ENCODE measurements around the gene PTRH1. TPM values are rescaled to one million over a fixed set of nuclear protein-coding genes. Genes with fewer than 3 reads are reported as not detected.

The PTRH1 gene
- total RNA-seq, 1 experiment from 2014 or later: 22.4 TPM

- H3K9me2 ChIP-seq (ENCODE audit: insufficient read depth): no peaks in the 10 kb centered on the region
- no peak for DNase-seq
- no peak overlapping the region for H3K4me2 ChIP-seq
- ChIA-PET CTCF (no interaction called here), POLR2A (ENCODE audit: unreplicated experiment) (interaction anchor here (0.5 kb wide), 1 partner anchor 150 kb away, joined by 6 read pairs; no protein-coding TSS in a partner anchor)
- no TSS peak for BruUV-seq (replicated peaks)
- no peak for TF ChIP-seq EZH2 (IDR thresholded peaks at IDR 0.05; ENCODE audit: low read depth)
- TF ChIP-seq, protein P1, sequence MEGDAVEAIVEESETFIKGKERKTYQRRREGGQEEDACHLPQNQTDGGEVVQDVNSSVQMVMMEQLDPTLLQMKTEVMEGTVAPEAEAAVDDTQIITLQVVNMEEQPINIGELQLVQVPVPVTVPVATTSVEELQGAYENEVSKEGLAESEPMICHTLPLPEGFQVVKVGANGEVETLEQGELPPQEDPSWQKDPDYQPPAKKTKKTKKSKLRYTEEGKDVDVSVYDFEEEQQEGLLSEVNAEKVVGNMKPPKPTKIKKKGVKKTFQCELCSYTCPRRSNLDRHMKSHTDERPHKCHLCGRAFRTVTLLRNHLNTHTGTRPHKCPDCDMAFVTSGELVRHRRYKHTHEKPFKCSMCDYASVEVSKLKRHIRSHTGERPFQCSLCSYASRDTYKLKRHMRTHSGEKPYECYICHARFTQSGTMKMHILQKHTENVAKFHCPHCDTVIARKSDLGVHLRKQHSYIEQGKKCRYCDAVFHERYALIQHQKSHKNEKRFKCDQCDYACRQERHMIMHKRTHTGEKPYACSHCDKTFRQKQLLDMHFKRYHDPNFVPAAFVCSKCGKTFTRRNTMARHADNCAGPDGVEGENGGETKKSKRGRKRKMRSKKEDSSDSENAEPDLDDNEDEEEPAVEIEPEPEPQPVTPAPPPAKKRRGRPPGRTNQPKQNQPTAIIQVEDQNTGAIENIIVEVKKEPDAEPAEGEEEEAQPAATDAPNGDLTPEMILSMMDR (conservative IDR thresholded peaks at IDR 0.05): no peak
- H4K20me1 ChIP-seq (ENCODE audit: insufficient read depth): no peaks in the 10 kb centered on the region
- H3K79me2 ChIP-seq (ENCODE audit: low read depth): no peaks in the 10 kb centered on the region
- H3K9me3 ChIP-seq (ENCODE audit: insufficient read depth, low read depth): no peaks in the 10 kb centered on the region
- H3K36me3 ChIP-seq (ENCODE audit: low read depth): no peaks in the 10 kb centered on the region
- no peaks in the 10 kb centered on the region for H3K4me1 ChIP-seq (replicated peaks; ENCODE audit: insufficient read depth)
- no peak overlapping the region for H3K27ac ChIP-seq
- peaks cover 13% of the 10 kb centered on the region; the same call in 1 of the 2 replicates for H3F3A ChIP-seq (ENCODE audit: insufficient read depth, low read depth)
- no peak overlapping the region for H3K4me3 ChIP-seq
- H2AFZ ChIP-seq: no peak overlapping the region
- no peaks in the 10 kb centered on the region for H3K27me3 ChIP-seq (ENCODE audit: insufficient read depth, low read depth)
- intact Hi-C loops (cut with micrococcal nuclease; ENCODE audit: unreplicated experiment): loop anchor here (10.0 kb wide), 1 partner anchor 504 kb away; no protein-coding TSS in a partner anchor
These were observed 13.3 kb upstream of the PTRH1 start for GRCh38 chr9:127728808-127729207.

GRCh38 chr9:127726871-127727270 lies 11.4 kb upstream of the PTRH1 start:
- Histone ChIP-seq H3F3A (ENCODE audit: insufficient read depth, low read depth) (peaks cover 15% of the 10 kb centered on the region), H3K27ac (no peak overlapping the region), H3K4me3 (no peak overlapping the region), H3K9me3 (ENCODE audit: insufficient read depth, low read depth) (no peaks in the 10 kb centered on the region), H3K4me2 (no peak overlapping the region), H3K79me2 (ENCODE audit: low read depth) (no peaks in the 10 kb centered on the region), H4K20me1 (ENCODE audit: insufficient read depth) (no peaks in the 10 kb centered on the region), H2AFZ (no peak overlapping the region), H3K9me2 (ENCODE audit: insufficient read depth) (no peaks in the 10 kb centered on the region), H3K27me3 (ENCODE audit: insufficient read depth, low read depth) (no peaks in the 10 kb centered on the region), H3K4me1 (replicated peaks; ENCODE audit: insufficient read depth) (peaks cover 6% of the 10 kb centered on the region), H3K36me3 (ENCODE audit: low read depth) (no peaks in the 10 kb centered on the region)
- no peak for DNase-seq
- intact Hi-C loops (cut with micrococcal nuclease; ENCODE audit: unreplicated experiment): loop anchor here (10.0 kb wide), 1 partner anchor 502 kb away; no protein-coding TSS in a partner anchor
- ChIA-PET POLR2A (ENCODE audit: unreplicated experiment) (no interaction called here), CTCF (interaction anchor here (0.6 kb wide), 1 partner anchor 542 kb away, joined by 6 read pairs; no protein-coding TSS in a partner anchor)
- no peak for TF ChIP-seq EZH2 (IDR thresholded peaks at IDR 0.05; ENCODE audit: low read depth)
- TF ChIP-seq, protein P1 (conservative IDR thresholded peaks at IDR 0.05): no peak
- no TSS peak for BruUV-seq (replicated peaks)

DNA sequence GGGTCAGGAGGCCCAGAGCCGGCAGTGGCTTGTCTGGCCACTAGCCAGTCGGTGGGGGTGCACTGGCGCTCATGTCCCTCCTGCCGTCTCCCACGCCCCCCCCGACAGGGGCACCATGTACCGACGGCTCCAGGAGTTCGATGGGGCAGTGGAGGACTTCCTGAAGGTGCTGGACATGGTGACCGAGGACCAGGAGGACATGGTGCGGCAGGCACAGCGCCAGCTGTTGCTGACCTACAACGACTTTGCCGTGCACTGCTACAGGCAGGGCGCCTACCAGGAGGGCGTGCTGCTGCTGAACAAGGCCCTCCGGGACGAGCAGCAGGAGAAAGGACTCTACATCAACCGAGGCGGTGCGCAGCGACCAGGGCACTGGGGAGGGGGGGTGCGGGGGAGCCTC lies 8.5 kb upstream of the PTRH1 start:
- intact Hi-C loops (cut with micrococcal nuclease; ENCODE audit: unreplicated experiment): loop anchor here (5.0 to 10.0 kb wide), 2 partner anchors 112 to 499 kb away; partner anchors contain the start of gene STXBP1
- Histone ChIP-seq H3K27me3 (ENCODE audit: insufficient read depth, low read depth) (no peaks in the 10 kb centered on the region), H3K4me1 (replicated peaks; ENCODE audit: insufficient read depth) (peaks cover 16% of the 10 kb centered on the region), H3K27ac (no peak overlapping the region), H2AFZ (no peak overlapping the region), H3K36me3 (ENCODE audit: low read depth) (no peaks in the 10 kb centered on the region), H4K20me1 (ENCODE audit: insufficient read depth) (no peaks in the 10 kb centered on the region), H3K9me2 (ENCODE audit: insufficient read depth) (no peaks in the 10 kb centered on the region), H3K9me3 (ENCODE audit: insufficient read depth, low read depth) (no peaks in the 10 kb centered on the region), H3K79me2 (ENCODE audit: low read depth) (no peaks in the 10 kb centered on the region), H3K4me3 (no peak overlapping the region), H3F3A (ENCODE audit: insufficient read depth, low read depth) (peaks cover 27% of the 10 kb centered on the region), H3K4me2 (no peak overlapping the region)
- TF ChIP-seq, protein P1 (conservative IDR thresholded peaks at IDR 0.05): no peak
- TF ChIP-seq EZH2 (IDR thresholded peaks at IDR 0.05; ENCODE audit: low read depth): no peak
- no TSS peak for BruUV-seq (replicated peaks)
- ChIA-PET CTCF (interaction anchor here (0.6 kb wide), 1 partner anchor 199 kb away, joined by 3 read pairs; no protein-coding TSS in a partner anchor), POLR2A (ENCODE audit: unreplicated experiment) (no interaction called here)
- DNase-seq: no peak
